Subcutaneous abdominal adipose tissue (tissue), 5 donors: ENCODE results near the gene MAP4K2.

ENCODE experiments used
- H3K27ac ChIP-seq: one replicate; pipeline ENCODE4 v1.7.0; 2013; ENCODE audit warnings: low read depth, mild to moderate bottlenecking, inconsistent platforms, low read length, moderate library complexity
- H3K27me3 ChIP-seq, 5 donors: one replicate each; pipeline ENCODE4 v1.7.0; 2013; ENCODE audit warnings: low read length in 5 of 5, inconsistent platforms in 1 of 5; ENCODE audit not compliant: control insufficient read depth in 5 of 5, insufficient read depth in 4 of 5
- H3K36me3 ChIP-seq, 5 donors: one replicate each; pipeline ENCODE4 v1.7.0; 2013; ENCODE audit warnings: low read length in 5 of 5; ENCODE audit not compliant: control insufficient read depth in 5 of 5, insufficient read depth in 5 of 5
- H3K4me1 ChIP-seq, 5 donors: one replicate each; pipeline ENCODE4 v1.7.0; 2013; ENCODE audit warnings: low read length in 5 of 5, mild to moderate bottlenecking in 3 of 5, moderate library complexity in 1 of 5; ENCODE audit not compliant: control insufficient read depth in 5 of 5, insufficient read depth in 5 of 5
- H3K4me3 ChIP-seq, 5 donors: one replicate each; pipeline ENCODE4 v1.7.0; 2013; ENCODE audit warnings: low read length in 5 of 5, low read depth in 1 of 5
- H3K9ac ChIP-seq, 5 donors: one replicate each; pipeline ENCODE4 v1.7.0; 2013; ENCODE audit warnings: low read length in 5 of 5, mild to moderate bottlenecking in 4 of 5, moderate library complexity in 3 of 5
- H3K9me3 ChIP-seq, 5 donors: one replicate each; pipeline ENCODE4 v1.7.0; 2013; ENCODE audit warnings: low read length in 5 of 5; ENCODE audit not compliant: control insufficient read depth in 5 of 5
- donor health status: healthy.
- donor health status: healthy.
- donor health status: healthy.
- donor health status: healthy.
- donor health status: healthy.

Gene MAP4K2

GRCh38 chr11:64845129-64845775 lies 42.2 kb upstream of the MAP4K2 start:
- H3K27me3 ChIP-seq = no peaks in the 10 kb centered on the region
- no peak overlapping the region for H3K9ac ChIP-seq
- no peaks in the 10 kb centered on the region for H3K36me3 ChIP-seq
- peak overlapping the region in 2 of 5 donors; percentile 39 to 44 for H3K4me3 ChIP-seq
- peaks cover 10 to 41% (median 34%) of the 10 kb centered on the region in 5 donors for H3K4me1 ChIP-seq
- no peak overlapping the region for H3K27ac ChIP-seq
- no peaks in the 10 kb centered on the region for H3K9me3 ChIP-seq

DNA sequence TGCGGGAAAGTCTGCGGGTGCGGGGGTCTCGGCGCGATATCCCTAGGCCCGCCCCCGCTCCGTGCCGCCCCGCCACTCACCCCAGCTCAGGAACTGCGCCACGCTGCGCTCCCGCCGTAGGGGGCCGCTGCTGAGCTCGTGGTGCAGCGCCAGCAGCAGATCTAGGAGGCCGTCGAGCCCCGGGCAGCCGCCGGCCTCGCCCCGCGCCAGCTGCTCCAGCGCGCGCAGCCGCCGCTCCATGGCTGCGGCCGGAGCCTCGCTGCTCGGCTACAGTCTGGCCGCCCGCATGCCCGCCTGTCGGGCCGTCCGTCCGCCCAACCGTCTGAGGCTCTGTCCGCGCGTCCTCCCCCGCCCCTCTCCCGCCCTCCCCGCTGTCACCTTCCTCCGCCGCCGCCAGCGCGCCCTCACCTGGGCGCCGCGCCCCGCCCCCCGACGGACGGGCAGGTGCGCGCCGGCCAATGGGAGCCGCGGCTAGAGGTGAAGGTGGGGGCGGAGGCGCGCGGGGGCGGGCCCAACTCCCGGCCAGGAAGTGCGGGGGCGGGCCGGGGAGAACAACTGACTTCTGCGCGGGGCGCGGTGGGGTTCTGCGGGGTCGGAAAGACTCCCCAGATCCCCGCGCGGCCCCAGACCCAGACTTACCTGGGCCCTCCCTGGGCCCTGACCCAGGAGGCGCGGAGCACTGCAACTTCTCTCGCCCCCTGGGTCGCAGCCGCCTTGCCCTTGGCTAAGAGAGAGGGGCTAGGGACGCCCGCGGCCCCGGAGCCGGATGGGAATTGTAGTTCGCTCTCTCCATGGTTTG lies 41.5 kb upstream of the MAP4K2 start, which contains the start of gene CDC42BPG:
CDC42BPG (minus strand) TSS at position 324 of the 799 bp plus-strand sequence; CDS start at position 240, 84 bp downstream.
- Histone ChIP-seq H3K9me3 (no peaks in the 10 kb centered on the region), H3K27ac (no peak within 1 kb of the TSS), H3K9ac (no peak within 1 kb of the TSS), H3K4me3 (peak within 1 kb of the TSS in 3 of 5 donors; percentile 6 to 44 (median 39)), H3K27me3 (no peaks in the 10 kb centered on the region), H3K36me3 (no peaks in the 10 kb centered on the region), H3K4me1 (peaks cover 6 to 34% (median 27%) of the 10 kb centered on the region in 5 donors)

- Histone ChIP-seq H3K9me3 (no peaks in the 10 kb centered on the region), H3K27ac (no peak overlapping the region), H3K36me3 (no peaks in the 10 kb centered on the region), H3K27me3 (no peaks in the 10 kb centered on the region), H3K4me3 (peak overlapping the region in 1 of 5 donors; percentile 44), H3K9ac (no peak overlapping the region), H3K4me1 (peaks cover 1 to 27% (median 20%) of the 10 kb centered on the region in 5 donors)
These were observed 40.8 kb upstream of the MAP4K2 start for GRCh38 chr11:64843686-64844329.

- Histone ChIP-seq H3K9ac (no peak overlapping the region), H3K27me3 (no peaks in the 10 kb centered on the region)
These were observed 40.1 kb upstream of the MAP4K2 start for GRCh38 chr11:64842851-64843685.

DNA sequence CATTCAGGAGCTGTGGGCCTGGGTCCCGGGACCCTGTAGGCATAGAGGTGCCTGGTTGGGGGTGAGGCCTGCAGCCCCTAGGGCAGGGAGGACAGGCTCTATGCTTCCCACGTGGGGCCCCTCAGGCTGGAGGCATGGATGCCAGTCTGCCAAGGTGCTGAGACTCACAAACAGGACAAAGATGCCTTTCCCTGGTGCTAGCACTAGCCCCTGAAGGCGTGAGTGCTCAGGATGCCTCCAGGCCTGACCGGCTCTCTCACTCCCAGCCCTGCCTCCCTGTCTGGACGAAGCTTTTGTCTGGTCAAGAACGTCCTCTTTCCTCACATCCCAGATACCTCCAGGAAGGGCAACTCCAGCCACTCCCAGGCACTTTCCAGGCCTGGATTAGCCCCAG lies 39.3 kb upstream of the MAP4K2 start:
- H3K9me3 ChIP-seq = no peaks in the 10 kb centered on the region
- H3K4me3 ChIP-seq = no peak overlapping the region
- no peak overlapping the region for H3K27ac ChIP-seq
- H3K4me1 ChIP-seq = peaks cover 0 to 15% (median 8%) of the 10 kb centered on the region in 5 donors
- no peaks in the 10 kb centered on the region for H3K27me3 ChIP-seq
- H3K9ac ChIP-seq = no peak overlapping the region
- no peaks in the 10 kb centered on the region for H3K36me3 ChIP-seq

More at GRCh38 chr11:64842851-64843685, 40.1 kb upstream of the MAP4K2 start:
- Histone ChIP-seq H3K4me3 (no peak overlapping the region), H3K36me3 (no peaks in the 10 kb centered on the region), H3K9me3 (no peaks in the 10 kb centered on the region), H3K27ac (no peak overlapping the region), H3K4me1 (peaks cover 0 to 19% (median 13%) of the 10 kb centered on the region in 5 donors)

GRCh38 chr11:64841592-64842365 lies 38.8 kb upstream of the MAP4K2 start:
- H3K9ac ChIP-seq = no peak overlapping the region

GRCh38 chr11:64839887-64840782 lies 37.1 kb upstream of the MAP4K2 start:
- no peak overlapping the region for H3K9ac ChIP-seq
- H3K4me3 ChIP-seq = no peak overlapping the region
- H3K27me3 ChIP-seq = no peaks in the 10 kb centered on the region
- H3K36me3 ChIP-seq = no peaks in the 10 kb centered on the region
- no peaks in the 10 kb centered on the region for H3K9me3 ChIP-seq
- H3K4me1 ChIP-seq = peaks cover 0 to 11% (median 5%) of the 10 kb centered on the region in 5 donors
- no peak overlapping the region for H3K27ac ChIP-seq

More at GRCh38 chr11:64841592-64842365, 38.8 kb upstream of the MAP4K2 start:
- no peak overlapping the region for H3K4me3 ChIP-seq
- no peaks in the 10 kb centered on the region for H3K27me3 ChIP-seq
- no peaks in the 10 kb centered on the region for H3K36me3 ChIP-seq
- peaks cover 0 to 12% (median 6%) of the 10 kb centered on the region in 5 donors for H3K4me1 ChIP-seq
- no peak overlapping the region for H3K27ac ChIP-seq
- no peaks in the 10 kb centered on the region for H3K9me3 ChIP-seq

- Histone ChIP-seq H3K9me3 (no peaks in the 10 kb centered on the region), H3K27me3 (no peaks in the 10 kb centered on the region), H3K9ac (no peak overlapping the region), H3K36me3 (no peaks in the 10 kb centered on the region), H3K27ac (no peak overlapping the region), H3K4me3 (no peak overlapping the region), H3K4me1 (peaks cover 0 to 5% (median 0%) of the 10 kb centered on the region in 5 donors)
These were observed 36.3 kb upstream of the MAP4K2 start for GRCh38 chr11:64839335-64839734.
